Kidney glomerular epithelial cell (primary cell): Measurements from ENCODE around the gene APRT.
"Not testable (repeated sequence)": the region's sequence is repeated elsewhere in the genome, so short reads cannot be mapped to it uniquely, and the experiment has no call there.

Experiments used
- DNase-seq: peaks from one replicate; lab custom pipeline; 2025; lab: John Stamatoyannopoulos, UW

Gene APRT

GRCh38 chr16:88841521-88842307 lies 30.0 kb upstream of the APRT start:
- no peak for DNase-seq

- no peak for DNase-seq
These were observed 29.0 kb upstream of the APRT start for GRCh38 chr16:88840600-88841215.

GRCh38 chr16:88839745-88840599 lies 28.2 kb upstream of the APRT start:
- DNase-seq: no peak

GRCh38 chr16:88839026-88839529 lies 27.4 kb upstream of the APRT start:
- DNase-seq: no peak

- DNase-seq: no peak
These were observed 26.8 kb upstream of the APRT start for GRCh38 chr16:88838566-88838965.

- no peak for DNase-seq
These were observed 26.1 kb upstream of the APRT start for GRCh38 chr16:88837806-88838205.

GRCh38 chr16:88836791-88837190 lies 25.1 kb upstream of the APRT start:
- no peak for DNase-seq

- no peak for DNase-seq
These were observed 24.1 kb upstream of the APRT start for GRCh38 chr16:88835818-88836217.

GRCh38 chr16:88835383-88835782 lies 23.7 kb upstream of the APRT start:
- DNase-seq: no peak

- DNase-seq: no peak
These were observed 22.9 kb upstream of the APRT start for GRCh38 chr16:88834670-88835069.

GRCh38 chr16:88833086-88833485 lies 21.4 kb upstream of the APRT start:
- no peak for DNase-seq

- DNase-seq: no peak
These were observed 20.1 kb upstream of the APRT start for GRCh38 chr16:88831838-88832237.

- DNase-seq: no peak
These were observed 19.1 kb upstream of the APRT start for GRCh38 chr16:88830783-88831182.

- no peak for DNase-seq
These were observed 18.5 kb upstream of the APRT start for GRCh38 chr16:88830258-88830657.

- DNase-seq: no peak
These were observed 17.0 kb upstream of the APRT start for GRCh38 chr16:88828711-88829110.

- DNase-seq: no peak
These were observed 16.0 kb upstream of the APRT start for GRCh38 chr16:88827727-88828126.

GRCh38 chr16:88826070-88826840 lies 14.5 kb upstream of the APRT start:
- no peak for DNase-seq

GRCh38 chr16:88825146-88825545 lies 13.4 kb upstream of the APRT start:
- DNase-seq: no peak

- DNase-seq: no peak
These were observed 12.7 kb upstream of the APRT start for GRCh38 chr16:88824256-88825077.

GRCh38 chr16:88823646-88824045 lies 11.9 kb upstream of the APRT start:
- not testable (repeated sequence) for DNase-seq
